Activated CD8-positive, alpha-beta memory T cell treated with anti-CD3 and anti-CD28 coated beads for 4 hours (primary cell): Measurements from ENCODE around the gene SEZ6L.

ENCODE experiments used
- DNase-seq, 2 donors: peaks; one replicate each; pipeline ENCODE4 v3.0.0-alpha.2; 2020; ENCODE audit warnings: low read depth in 2 of 2

SEZ6L gene

DNA sequence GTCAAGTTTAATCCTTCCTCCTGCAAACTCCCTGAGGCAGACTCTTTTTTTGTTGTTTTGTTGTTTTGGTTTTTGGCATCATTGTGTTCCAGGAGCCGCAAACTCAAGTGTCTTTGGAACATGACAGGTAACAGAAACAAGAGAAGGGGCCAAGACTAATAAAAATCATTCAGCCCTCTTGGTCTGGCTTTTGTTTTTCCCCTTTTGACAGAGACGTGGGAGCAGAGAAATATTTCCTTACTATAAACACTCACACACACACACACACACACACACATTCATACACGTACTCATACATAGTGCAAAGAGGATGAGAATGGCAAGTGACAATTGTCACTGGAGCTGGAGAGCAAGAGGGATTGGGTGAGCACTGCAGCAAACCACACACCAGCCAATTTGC, 249.4 kb downstream of the SEZ6L start:
- no peak for DNase-seq

DNA sequence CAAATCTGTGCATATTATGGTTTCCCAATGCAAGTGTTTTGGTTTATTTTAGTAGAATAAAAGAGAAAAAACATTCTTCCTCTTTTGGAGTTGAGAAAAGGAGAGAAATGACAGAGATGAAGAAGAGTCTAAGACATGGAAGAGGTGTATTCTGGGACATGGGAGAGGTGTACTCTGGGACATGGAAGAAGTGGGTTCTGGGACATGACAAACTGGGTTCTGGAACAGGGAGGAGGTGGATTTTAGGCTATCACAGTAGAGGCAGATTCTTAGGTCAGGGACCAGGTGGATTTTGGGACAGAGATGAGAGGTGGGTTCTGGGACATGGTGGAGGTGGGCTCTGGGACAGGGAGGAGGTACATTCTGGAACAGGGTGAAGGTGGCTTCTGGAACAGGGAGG, 257.7 kb downstream of the SEZ6L start:
- no peak for DNase-seq

GRCh38 chr22:26428515-26429457, 259.5 kb downstream of the SEZ6L start, which contains the start of gene ASPHD2:
TSS of gene ASPHD2 (plus strand) at chr22:26429260. CDS start at chr22:26433616, 4,356 bp downstream.
- DNase-seq = peak; percentile 53 to 57

GRCh38 chr22:26429458-26430286, 260.4 kb downstream of the SEZ6L start:
- no peak for DNase-seq

- DNase-seq = no peak
These were observed 261.3 kb downstream of the SEZ6L start for GRCh38 chr22:26430600-26430999.

- no peak for DNase-seq
These were observed 262.2 kb downstream of the SEZ6L start for GRCh38 chr22:26431261-26431995.

- no peak for DNase-seq
These were observed 263.5 kb downstream of the SEZ6L start for GRCh38 chr22:26432619-26433311.
